Lower leg skin (tissue), 4 donors: ENCODE results near the gene PHIP. TPM values are rescaled to one million over a fixed set of nuclear protein-coding genes. Genes with fewer than 3 reads are reported as not detected.

Source experiments
- DNase-seq, 2 donors: peaks; one replicate each; pipeline ENCODE4 v3.0.0-alpha.2; 2019; ENCODE audit warnings: low spot score in 2 of 2
- H3K4me3 ChIP-seq: fragments of 200-600 bp; sonication (generic); 2 replicates; pipeline ENCODE4 v1.5.1; 2017; ENCODE audit warnings: mild to moderate bottlenecking, low read depth; ENCODE audit not compliant: poor library complexity, severe bottlenecking
- CTCF ChIP-seq, 3 donors: fragments of 450-650 bp; IDR thresholded peaks; one replicate each; pipeline ENCODE4 v1.5.1; 2016; ENCODE audit warnings: antibody characterized with exemption in 3 of 3, mild to moderate bottlenecking in 3 of 3, moderate library complexity in 2 of 3
- POLR2A ChIP-seq, 2 donors: fragments of 450-650 bp; IDR thresholded peaks; one replicate each; pipeline ENCODE4 v1.6.1; 2016 to 2017; ENCODE audit warnings: antibody characterized with exemption in 2 of 2, mild to moderate bottlenecking in 1 of 2, moderate library complexity in 1 of 2
- WGBS, 2 donors: methylation state at CpG; one replicate each; pipeline ENCODE4 v1.1.5; 2018; 5-methylcytosine and 5-hydroxymethylcytosine counted together
- intact Hi-C: fragments of 100-400 bp; cut with DNase I; formaldehyde crosslinking; loops from one replicate; pipeline ENCODE4 v1.15.0; 2023; ENCODE audit warnings: low total_unique reads
- total RNA-seq, 4 donors: library from RNA; depleted of rRNA; stranded (reverse); fragments of >200 nt; gene quantifications; one replicate each; pipeline ENCODE4 v1.1.0, GENCODE V29; 2016

PHIP gene
- total RNA-seq, 4 donors from 2014 or later, result 21.3 to 23.9 (median 22.4) TPM

- intact Hi-C loops, result no loop called here
These were observed 161.6 kb downstream of the PHIP start for GRCh38 chr6:78916411-78916810.

GRCh38 chr6:78911218-78911940, 166.7 kb downstream of the PHIP start:
- intact Hi-C loops, result no loop called here

More at GRCh38 chr6:78916411-78916810, 161.6 kb downstream of the PHIP start:
- TF ChIP-seq POLR2A (IDR thresholded peaks at IDR 0.05) (no peak), CTCF (IDR thresholded peaks at IDR 0.05) (no peak)
- DNase-seq, result no peak
- no peak overlapping the region for H3K4me3 ChIP-seq
- 59 to 64% methylated on average over 3 of the region's 3 CpGs for WGBS, 2 donors

GRCh38 chr6:78910591-78911171, 167.4 kb downstream of the PHIP start:
- 2 to 4% methylated on average over 40 to 44 of the region's 49 CpGs for WGBS, 2 donors
- DNase-seq, result no peak
- peak overlapping the region; percentile 31 for H3K4me3 ChIP-seq
- TF ChIP-seq POLR2A (IDR thresholded peaks at IDR 0.05) (no peak), CTCF (IDR thresholded peaks at IDR 0.05) (no peak)
- intact Hi-C loops, result no loop called here

More at GRCh38 chr6:78911218-78911940, 166.7 kb downstream of the PHIP start:
- no peak overlapping the region for H3K4me3 ChIP-seq
- no peak for TF ChIP-seq CTCF (IDR thresholded peaks at IDR 0.05)
- no peak for TF ChIP-seq POLR2A (IDR thresholded peaks at IDR 0.05)
- WGBS, 2 donors, result 59 to 60% methylated on average over 9 of the region's 9 CpGs
- DNase-seq, result no peak

- H3K4me3 ChIP-seq, result no peak overlapping the region
These were observed 168.0 kb downstream of the PHIP start for GRCh38 chr6:78910010-78910409.

GRCh38 chr6:78909391-78909790, 168.7 kb downstream of the PHIP start:
- no peak for TF ChIP-seq CTCF (IDR thresholded peaks at IDR 0.05)
- TF ChIP-seq POLR2A (IDR thresholded peaks at IDR 0.05), result no peak
- 31 to 41% methylated on average over 3 of the region's 3 CpGs for WGBS, 2 donors
- DNase-seq, result peak in 1 of 2 donors; percentile 17
- no peak overlapping the region for H3K4me3 ChIP-seq
- intact Hi-C loops, result no loop called here

More at GRCh38 chr6:78910010-78910409, 168.0 kb downstream of the PHIP start:
- DNase-seq, result no peak
- TF ChIP-seq POLR2A (IDR thresholded peaks at IDR 0.05) (no peak), CTCF (IDR thresholded peaks at IDR 0.05) (no peak)
- intact Hi-C loops, result no loop called here
- 83 to 87% methylated on average over 10 of the region's 10 CpGs for WGBS, 2 donors
